Stimulated activated CD4-positive, alpha-beta T cell treated with anti-CD3 and anti-CD28 coated beads, Interleukin-2, amount 100 ng/mL, for 48 hours (primary cell): ENCODE results near the gene RNF10.
"Not testable (repeated sequence)": the region's sequence is repeated elsewhere in the genome, so short reads cannot be mapped to it uniquely, and the experiment has no call there.

Experiments used
- DNase-seq, 2 donors: peaks; one replicate each; pipeline ENCODE4 v3.0.0-alpha.2; 2020

Gene RNF10

DNA sequence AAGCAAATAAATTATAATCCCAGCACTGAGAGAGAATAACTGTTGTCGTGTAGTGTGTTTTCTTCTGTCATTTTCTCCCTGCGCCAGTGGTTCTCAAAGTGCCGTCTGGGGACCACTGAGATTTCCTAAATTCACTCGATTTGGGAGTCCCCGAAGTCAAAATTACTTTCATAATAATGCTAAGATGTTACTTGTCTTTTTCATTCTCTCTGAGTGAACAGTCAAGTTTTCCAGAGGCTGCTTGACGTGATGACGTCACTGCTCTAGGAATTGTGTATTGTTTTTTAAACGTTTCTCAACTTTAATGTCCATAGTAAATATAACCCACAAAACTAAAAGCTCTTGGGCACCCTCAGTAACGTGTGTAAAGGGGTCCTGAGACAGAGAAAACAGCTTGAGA, 47.8 kb downstream of the RNF10 start:
- no peak for DNase-seq

DNA sequence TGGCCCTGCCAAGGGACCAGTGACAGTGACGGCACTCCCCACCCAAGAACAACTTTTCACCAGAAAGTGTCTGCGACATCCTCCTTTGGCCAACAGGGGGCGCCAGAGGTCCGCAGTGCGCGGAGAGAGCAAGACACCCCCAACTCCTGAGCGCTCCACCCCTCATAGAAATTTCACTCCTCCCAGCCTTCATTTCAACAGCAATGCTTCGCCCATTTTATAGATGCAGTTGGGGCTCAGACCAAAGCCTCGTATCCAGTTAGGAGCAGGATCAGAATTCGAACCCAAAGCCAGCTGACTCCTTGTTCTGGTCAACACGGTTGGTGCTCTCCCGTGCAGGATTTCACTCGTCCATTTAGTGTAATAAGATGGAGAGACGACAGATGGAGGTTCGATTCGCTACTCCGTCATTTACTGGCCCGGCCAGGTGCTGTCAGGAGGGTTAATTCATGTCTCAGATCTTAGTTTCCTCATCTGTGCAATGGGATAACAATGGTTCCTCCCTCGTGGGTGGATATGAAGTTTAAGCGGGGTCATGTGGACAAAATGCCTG, 49.4 kb downstream of the RNF10 start:
- peak; percentile 85 to 90 for DNase-seq

DNA sequence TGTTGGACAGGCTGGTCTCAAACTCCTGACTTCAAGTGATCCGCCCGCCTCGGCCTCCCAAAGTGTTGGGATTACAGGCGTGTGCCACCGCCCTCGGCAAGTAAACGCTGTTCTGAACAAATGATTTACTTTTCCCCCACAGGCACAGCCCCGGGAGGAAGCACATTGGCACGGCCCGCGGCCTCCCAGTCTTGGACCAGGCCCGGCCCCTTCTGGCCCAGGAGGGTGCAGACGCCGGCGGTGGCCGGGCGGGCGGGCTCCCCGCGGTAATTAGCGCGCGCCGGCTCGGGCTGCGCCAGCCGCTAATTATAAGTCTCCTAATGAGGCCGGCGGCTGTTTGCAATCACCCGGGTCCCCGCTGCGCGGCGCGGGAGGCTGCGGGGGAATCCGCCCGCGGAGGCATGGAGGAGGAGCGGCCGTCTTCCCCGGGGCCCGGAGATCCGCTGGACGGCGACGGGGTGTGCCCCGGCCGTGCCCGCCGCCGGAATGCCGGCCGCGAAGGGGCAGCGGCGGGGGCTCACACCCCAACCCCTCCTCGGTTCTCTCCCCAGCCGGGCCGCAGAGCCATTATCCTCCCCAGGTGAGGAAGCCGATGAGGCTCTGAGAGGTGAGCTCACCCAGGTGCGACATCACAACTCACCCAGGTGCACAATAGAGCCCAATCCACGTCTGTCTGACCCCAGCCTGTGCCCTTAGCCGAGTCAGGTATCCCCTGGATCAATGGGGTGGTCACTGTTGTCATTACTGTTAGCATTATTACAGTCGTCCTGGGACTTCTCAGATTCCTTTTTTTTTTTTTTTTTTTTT, 50.4 kb downstream of the RNF10 start:
- peak; percentile 48 to 56 for DNase-seq

DNA sequence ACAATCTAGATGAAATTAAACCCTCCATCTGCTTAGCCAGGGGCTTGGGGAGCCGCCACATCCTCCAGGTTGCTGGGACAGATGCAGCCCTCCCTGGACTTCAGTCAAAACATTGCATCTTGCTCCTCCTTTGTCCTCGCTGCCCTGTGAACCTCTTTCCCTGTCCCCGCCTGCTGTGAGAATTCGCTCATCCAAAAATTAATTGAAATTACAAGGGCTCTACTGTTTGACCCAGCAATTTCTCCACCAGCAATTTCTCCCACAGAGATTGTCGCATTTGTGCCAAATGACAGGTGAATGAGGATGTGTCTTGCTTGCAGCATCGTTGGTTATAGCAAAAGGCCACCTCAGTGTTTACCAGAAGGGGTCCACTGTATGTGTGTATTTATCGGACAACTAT, 52.0 kb downstream of the RNF10 start:
- DNase-seq: no peak

DNA sequence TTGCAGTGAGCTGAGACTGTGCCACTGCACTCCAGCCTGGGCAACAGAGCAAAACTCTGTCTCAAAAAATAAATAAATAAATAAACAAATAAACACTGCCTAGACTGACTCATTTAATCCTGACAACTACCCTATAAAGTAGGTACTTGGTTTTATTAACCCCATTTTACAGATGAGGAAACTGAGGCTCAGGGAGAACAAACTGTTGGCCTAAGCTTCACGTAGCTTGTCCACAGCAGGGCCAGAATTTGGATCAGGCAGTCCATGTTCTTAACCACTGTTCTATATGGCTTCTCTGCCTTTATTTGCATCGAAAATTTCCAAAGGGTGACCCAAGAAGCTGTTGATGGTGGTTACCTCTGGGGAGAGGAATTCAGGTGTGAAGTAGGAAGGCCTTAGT, 52.7 kb downstream of the RNF10 start:
- DNase-seq: no peak

DNA sequence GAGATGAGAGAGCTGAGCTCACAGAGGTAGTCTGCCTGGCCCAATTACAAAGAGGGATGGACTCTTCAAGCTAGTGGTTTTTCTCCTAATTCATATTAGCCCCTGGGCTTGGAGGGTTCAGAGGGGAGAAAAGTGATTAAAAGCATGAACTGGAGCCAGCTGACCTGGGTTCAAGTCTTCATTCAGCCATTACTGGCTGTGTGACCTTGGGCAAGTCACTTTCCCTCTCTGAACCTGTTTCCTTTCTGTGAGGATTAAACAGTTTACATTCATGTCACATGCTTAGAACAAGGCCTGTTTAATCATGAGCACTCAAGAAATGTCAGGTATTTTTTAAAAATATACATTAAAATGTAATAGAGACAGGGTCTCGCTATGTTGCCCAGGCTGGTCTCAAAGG, 54.2 kb downstream of the RNF10 start:
- no peak for DNase-seq

DNA sequence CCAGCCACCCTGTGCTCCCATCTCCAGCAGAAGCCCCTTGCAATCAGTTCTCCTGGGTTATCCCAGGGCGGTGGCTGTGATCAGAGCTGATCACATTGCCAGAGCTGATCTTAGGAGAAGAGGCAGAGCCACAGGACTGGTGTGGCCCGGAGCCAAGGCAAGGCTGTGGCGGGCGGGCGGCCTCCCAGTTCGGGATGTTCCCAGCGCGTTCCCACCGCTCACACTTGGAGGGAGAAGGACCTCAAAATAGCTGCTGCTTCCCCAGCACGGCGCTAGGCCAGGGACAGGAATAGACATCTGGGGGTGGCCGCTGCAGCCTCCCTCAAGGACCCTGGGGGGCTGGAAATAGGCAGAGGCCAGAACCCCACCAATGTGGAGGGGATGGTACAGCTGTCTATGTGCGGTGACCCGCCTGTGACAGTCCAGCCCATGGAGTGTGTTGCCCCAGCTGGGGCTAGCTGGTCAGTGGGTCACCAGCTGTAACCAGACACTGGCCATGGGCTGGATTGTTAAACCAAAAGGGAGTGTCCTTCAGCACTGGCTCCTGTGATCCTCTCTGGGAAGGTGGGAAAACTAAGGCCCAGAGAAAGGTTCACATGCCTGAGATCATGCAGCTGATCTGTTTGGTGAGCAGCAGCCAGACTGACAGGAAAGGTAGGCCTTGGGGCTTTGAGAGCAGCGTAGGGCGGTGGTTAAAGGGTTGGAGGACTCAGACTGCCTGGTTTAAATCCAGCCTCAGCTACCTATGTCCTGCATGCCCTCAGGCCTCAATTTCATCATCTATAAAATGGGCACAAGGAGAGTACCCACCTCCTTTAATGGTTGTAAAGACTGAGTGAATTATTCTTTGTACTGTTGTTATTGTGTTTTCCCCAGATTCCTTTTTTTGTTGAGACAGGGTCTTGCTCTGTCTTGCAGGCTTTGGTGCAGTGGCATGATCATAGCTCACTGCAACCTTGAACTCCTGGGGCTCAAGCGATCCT, 55.1 kb downstream of the RNF10 start:
- no peak for DNase-seq

DNA sequence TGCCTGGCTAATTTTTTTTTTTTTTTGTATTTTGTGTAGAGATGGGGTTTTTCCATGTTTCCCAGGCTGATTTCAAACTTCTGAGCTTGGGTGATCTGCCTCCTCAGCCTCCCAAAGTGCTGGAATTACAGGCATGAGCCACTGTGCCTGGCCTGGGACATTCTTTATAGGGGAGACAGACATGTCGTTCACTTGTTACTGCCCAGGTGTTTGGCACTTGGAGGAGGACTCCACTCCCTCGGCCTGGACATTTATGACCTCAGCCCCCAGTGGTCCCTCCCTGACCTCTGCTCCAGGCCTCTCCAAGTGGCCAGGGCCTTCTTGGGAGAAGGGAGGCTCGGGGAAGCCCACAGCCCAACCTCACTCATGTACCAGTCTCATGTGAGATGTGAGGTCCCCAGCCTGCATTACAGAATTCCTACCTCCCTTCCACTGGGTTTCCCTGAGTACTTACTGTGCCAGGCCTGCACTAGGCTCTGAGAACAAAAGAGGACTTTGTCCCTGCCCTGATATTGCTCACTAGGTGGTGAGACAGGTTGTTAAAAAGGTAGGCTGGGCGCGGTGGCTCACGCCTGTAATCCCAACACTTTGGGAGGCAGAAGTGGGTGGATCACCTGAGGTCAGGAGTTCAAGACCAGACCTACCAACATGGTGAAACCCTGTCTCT, 56.7 kb downstream of the RNF10 start:
- no peak for DNase-seq

DNA sequence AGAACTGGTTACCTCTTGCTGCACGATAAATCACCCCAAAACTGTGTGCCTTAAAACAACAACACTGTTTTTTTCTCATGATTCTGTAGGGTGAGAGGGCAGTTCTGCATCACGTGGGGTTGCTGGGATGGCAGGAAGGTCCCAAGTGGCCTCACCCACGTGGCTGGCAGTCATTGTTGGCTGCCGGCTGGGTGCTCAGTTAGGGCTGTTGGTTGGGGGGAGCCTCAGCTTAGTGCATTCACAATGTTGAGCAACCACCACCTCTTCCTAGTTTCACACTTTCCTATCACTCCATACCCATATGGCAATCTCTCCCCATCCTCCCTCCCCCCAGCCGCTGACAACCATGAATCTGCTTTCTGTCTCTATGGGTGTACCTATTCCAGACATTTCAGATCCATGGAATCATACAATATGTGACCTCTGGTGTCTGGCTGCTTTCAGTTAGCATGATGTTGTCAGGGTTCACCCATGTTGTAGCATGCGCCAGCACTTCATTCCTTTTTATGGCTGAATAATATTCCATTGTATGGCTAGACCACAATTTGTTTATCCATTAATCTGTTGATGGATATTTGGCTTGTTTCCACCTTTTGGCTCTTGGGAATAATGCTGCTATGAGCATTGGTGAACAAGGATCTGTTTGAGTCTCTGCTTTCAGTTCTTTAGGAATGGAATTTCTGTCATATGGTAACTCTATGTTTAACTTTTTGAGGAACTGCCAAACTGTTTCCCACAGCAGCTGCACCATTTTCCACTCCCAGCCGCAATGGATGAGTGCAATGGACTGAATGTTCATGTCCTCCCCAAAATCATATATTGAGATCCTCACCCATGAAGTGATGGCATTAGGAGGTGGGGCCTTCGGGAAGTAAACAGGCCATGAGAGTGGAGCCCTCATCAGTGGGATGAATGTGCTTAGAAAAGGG, 58.2 kb downstream of the RNF10 start:
- DNase-seq: no peak

DNA sequence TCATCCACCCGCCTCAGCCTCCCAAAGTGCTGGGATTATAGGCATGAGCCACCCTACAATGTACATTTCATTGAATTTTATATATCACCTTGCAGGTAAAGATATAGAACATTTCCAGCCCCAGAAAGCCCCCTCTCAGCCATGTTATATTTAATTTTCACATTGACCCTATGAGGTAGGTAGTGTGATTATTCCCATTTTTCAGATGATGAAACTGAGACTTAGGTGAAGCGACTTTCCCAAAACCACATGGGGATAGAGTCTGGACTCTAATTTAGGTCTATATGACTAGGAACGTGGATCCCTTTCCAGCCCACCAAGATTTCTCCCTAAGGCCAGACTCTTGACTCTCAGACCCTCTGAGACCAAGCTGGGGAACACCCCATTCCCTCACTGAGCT, 62.7 kb downstream of the RNF10 start:
- DNase-seq: no peak

DNA sequence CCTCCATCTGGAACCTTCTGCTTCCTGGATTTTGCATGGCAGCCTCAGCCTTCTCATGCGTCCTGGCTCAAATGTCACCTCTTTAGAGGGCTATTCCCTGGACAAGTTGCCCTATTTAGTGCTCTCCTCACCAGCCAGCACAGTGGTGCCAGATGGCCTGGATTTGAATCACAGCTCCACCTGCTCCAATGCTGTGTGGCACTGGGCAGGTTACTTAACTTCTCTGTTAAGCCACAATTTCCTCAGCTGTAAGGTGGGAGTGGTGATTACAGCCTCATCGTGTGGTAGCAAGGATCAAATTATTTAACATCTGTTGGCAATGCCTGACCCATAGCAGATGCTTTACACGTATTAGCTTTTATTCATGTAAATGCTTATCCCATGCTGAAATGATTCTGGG, 63.7 kb downstream of the RNF10 start:
- no peak for DNase-seq

DNA sequence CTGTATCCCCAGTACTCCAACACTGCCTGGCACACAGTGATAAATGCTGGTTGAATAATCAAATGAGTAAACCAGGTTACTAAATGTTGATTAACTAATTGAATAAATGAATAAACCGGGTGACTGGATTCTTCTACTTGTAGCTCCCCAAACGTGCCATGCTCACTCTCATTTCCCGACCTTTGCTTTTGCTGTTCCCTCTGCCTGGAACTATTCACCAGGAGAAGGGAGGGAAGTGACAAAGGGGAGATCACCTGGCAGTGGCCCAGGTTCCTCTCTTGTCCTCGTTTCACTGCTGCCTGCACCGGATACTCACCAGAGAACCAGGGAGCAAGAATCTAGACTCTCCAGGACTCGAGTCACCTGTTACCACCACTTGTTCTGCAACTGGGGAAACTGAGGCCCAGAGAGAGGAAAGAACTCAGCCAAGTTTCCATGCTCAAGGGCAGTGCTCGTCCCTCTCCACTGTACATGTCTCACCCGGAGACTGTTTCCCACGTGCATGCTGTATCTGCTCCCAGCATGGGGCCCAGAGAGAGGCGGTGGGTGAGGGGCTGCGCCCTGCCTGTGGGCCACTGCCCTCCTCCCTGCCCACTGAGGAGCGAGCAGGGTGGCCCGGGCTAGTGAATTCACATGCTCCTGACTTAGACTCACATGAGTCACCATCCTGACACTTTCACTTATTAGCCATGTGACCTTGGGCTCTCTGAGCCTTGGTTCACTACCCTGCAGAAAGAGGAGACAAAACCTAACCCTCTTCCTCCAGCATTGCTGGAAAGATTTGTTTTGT, 64.7 kb downstream of the RNF10 start:
- no peak for DNase-seq

DNA sequence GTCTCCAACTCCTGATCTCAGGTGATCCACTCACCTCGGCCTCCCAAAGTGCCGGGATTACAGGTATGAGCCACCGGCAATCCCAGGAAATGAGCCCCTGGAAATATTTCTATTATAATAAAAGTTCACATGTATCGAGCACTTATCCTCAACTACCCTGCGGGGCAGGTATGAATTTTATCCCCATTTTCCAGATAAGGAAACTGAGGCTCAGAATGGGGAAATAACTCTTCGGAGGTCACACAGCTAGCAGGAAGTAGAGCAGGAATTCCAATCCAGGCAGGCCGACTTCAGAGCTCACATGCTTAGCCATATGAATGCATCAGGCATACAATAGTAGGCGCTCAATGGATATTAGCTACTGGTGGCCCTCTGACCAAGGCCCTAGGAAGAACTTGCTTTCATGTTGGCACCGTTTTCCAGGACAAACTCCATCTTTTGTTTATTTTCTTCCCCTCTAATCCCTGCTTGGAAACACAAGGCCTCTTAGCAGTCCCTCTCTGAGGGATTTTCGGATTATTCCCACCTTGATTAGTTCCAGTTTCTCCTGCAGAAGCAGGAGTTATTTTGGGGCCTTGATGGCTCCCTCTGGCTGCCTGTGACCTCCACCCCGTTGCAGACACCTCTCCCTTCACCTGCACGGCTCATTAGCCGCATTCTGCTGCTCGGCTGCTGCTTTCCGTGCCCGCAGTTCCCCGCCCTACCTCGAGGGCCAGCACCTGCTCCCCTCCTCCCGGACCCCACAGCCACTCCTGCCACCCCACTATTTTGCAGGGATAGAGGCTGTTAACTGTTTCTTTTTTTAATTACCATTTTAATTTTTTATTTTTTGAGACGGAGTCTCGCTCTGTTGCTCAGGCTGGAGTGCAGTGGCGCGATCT, 65.8 kb downstream of the RNF10 start:
- DNase-seq: no peak

DNA sequence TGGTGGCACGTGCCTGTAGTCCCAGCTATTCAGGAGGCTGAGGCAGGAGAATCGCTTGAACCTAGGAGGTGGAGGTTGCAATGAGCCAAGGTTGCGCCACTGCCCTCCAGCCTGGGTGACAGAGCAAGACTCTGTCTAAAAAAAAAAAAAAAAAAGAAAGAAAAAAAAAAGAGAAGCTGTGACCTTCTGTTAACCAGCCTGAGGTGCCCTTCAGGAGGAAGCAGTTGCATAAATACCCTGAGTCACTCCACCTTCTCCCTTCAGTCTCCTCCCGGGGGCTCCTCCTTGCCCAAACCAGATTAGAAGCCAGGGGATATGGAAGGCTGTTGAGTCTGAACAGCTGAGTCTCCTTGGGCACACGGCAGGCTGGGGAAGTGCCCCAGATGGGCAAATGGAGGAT, 68.3 kb downstream of the RNF10 start:
- not testable (repeated sequence) for DNase-seq

DNA sequence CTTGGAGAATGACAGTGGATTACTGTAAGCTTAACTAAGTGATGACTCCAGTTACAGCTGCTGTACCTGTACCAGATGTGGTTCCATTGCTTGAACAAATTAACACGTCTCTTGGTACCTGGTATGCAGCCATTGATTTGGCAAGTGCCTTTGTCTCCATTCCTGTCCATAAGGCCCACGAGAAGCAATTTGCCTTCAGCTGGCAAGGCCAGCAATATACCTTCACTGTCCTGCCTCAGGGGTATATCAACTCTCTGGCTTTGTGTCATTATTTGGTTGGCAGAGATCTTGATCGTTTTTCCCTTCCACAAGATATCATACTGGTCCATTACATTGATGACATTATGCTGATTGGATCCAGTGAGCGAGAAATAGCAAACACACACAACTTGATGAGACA, 76.4 kb downstream of the RNF10 start:
- DNase-seq: no peak

DNA sequence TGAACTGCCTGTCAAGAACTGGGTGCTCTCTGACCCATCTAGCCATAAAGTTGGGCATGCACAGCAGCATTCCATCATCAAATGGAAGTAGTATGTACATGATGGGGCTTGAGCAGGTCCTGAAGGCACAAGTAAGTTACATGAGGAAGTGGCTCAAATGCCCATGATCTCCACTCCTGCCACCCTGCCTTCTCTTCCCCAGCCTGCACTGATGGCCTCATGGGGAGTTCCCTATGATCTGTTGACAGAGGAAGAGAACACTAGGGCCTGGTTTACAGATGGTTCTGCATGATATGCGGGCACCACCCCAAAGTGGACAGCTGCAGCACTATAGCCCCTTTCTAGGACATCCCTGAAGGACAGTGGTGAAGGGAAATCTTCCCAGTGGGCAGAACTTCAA, 77.4 kb downstream of the RNF10 start:
- DNase-seq: not testable (repeated sequence)

DNA sequence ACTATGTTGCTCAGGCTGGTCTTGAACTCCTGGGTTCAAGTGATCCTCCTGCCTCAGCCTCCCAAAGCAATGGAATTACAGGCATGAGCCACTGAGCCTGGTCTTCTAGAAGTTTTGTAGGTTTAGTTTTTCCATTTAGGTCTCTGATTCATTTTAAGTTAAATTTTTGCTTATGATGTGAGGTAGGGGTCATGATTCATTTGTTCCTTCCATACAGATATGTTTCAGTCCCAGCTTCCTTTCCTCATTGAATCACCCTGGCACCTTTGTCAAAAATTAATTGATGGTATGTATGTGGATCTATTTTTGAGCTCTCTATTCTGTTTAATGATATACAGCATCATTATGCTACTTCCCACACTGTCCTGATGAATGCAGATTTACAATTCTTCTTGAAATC, 80.7 kb downstream of the RNF10 start:
- no peak for DNase-seq

DNA sequence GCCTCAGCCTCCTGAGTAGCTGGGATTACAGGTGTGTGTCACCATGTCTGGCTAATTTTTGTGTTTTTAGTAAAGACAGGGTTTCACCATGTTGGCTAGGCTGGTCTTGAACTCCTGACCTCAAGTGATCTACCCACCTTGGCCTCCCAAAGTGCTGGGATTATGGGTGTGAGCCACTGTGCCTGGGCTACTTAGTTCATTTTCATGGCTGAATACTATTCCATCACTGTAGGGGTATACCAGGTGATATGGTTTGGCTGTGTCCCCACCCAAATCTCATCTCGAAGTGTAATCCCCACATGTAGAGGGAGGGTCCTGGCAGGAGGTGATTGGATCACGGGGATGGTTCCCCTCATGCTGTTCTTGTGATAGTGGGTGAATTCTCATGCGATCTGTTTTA, 83.0 kb downstream of the RNF10 start:
- not testable (repeated sequence) for DNase-seq

DNA sequence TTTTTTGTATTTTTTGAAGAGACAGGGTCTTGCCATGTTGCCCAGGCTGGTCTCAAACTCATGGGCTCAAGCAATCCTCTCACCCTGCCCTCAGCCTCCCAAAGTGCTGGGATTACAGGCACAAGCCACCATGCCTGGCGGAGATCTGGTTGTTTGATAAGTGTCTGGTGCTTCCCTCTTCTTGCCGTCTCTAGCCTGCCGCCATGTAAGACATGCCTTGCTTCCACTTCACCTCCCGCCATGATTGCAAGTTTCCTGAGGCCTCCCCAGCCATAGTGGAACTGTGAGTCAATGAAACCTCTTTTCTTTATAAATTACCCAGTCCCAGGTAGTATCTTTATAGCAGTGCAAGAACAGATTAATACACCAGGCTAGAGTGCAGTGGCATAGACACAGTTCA, 83.6 kb downstream of the RNF10 start:
- not testable (repeated sequence) for DNase-seq
